GM19468 (cell line): Measurements from ENCODE around the gene GALM.
"Not testable (repeated sequence)": the region's sequence is repeated elsewhere in the genome, so short reads cannot be mapped to it uniquely, and the experiment has no call there.

Experiments
- ATAC-seq: cut with Tn5 transposase; IDR thresholded peaks from one replicate; pipeline ENCODE4 v1.9.1; 2021; ENCODE audit warnings: mild to moderate bottlenecking, moderate library complexity, moderate number of reproducible peaks; ENCODE audit not compliant: unreplicated experiment; ENCODE audit errors: extremely low read depth

The GALM gene

GRCh38 chr2:38672445-38673391 is 6.8 kb downstream of the GALM start:
- ATAC-seq, result no peak

GRCh38 chr2:38676681-38677080 is 10.8 kb downstream of the GALM start:
- ATAC-seq, result no peak

- not testable (repeated sequence) for ATAC-seq
Observed at GRCh38 chr2:38680868-38681267, 15.0 kb downstream of the GALM start.

GRCh38 chr2:38682008-38682575 is 16.2 kb downstream of the GALM start:
- no peak for ATAC-seq

GRCh38 chr2:38682620-38683019 is 16.7 kb downstream of the GALM start:
- not testable (repeated sequence) for ATAC-seq

- no peak for ATAC-seq
Observed at GRCh38 chr2:38683766-38684165, 17.9 kb downstream of the GALM start.

- no peak for ATAC-seq
Observed at GRCh38 chr2:38685116-38685735, 19.3 kb downstream of the GALM start.

- no peak for ATAC-seq
Observed at GRCh38 chr2:38690499-38691420, 24.8 kb downstream of the GALM start.

GRCh38 chr2:38691994-38692393 is 26.1 kb downstream of the GALM start:
- no peak for ATAC-seq

GRCh38 chr2:38692636-38693318 is 26.9 kb downstream of the GALM start:
- no peak for ATAC-seq

GRCh38 chr2:38697116-38697840 is 31.4 kb downstream of the GALM start:
- no peak for ATAC-seq

- no peak for ATAC-seq
Observed at GRCh38 chr2:38698467-38699003, 32.6 kb downstream of the GALM start.

- ATAC-seq, result no peak
Observed at GRCh38 chr2:38700113-38700785, 34.3 kb downstream of the GALM start.

- no peak for ATAC-seq
Observed at GRCh38 chr2:38700881-38701458, 35.1 kb downstream of the GALM start.

GRCh38 chr2:38701542-38701941 is 35.6 kb downstream of the GALM start:
- no peak for ATAC-seq

GRCh38 chr2:38702413-38702812 is 36.5 kb downstream of the GALM start:
- no peak for ATAC-seq

- ATAC-seq, result not testable (repeated sequence)
Observed at GRCh38 chr2:38703336-38703735, 37.4 kb downstream of the GALM start.

- ATAC-seq, result no peak
Observed at GRCh38 chr2:38704664-38705063, 38.8 kb downstream of the GALM start.
